HepG2 (cell line): Measurements from ENCODE around the gene ADGRB3. TPM values are rescaled to one million over a fixed set of nuclear protein-coding genes. Genes with fewer than 3 reads are reported as not detected.

Experiments
- ATAC-seq: fragments of 200-7000 bp; cut with Tn5 transposase; 3 replicates; pipeline ENCODE4 v1.9.1; 2020; ENCODE audit warnings: mild to moderate bottlenecking, moderate library complexity
- BruUV-seq: library from RNA; stranded (reverse); fragments of 400-500 nt; replicated peaks from 2 replicates; lab custom pipeline; 2021; lab: Mats Ljungman, UMichigan
- CTCF ChIA-PET: fragments of 300-600 bp; formaldehyde crosslinking; extraction: SDS; loops from one replicate; lab custom pipeline; 2021; ENCODE audit warnings: low total read pairs, inconsistent platforms, low intra/inter-chr PET ratio; lab: Yijun Ruan, JAX
- POLR2A ChIA-PET: fragments of 350-600 bp; sonication (Branson Sonifier 250); formaldehyde crosslinking; loops from one replicate; lab custom pipeline; 2020; ENCODE audit warnings: antibody characterized with exemption, inconsistent platforms; lab: Yijun Ruan, JAX
- DNase-seq: peaks from one replicate; pipeline ENCODE4 v3.0.0-alpha.2; 2015; ENCODE audit warnings: low spot score
- FAIRE-seq: peaks from 3 replicates; lab custom pipeline; 2011; peaks lifted over from hg19 to GRCh38; lab: Jason Lieb, UNC
- H2AFZ ChIP-seq: one replicate; pipeline ENCODE4 v1.6.1; 2011; ENCODE audit warnings: low read length, inconsistent platforms
- H3K27ac ChIP-seq: fragments of 300-600 bp; 3 replicates; pipeline ENCODE4 v1.8.0; 2011; ENCODE audit warnings: mixed run types, mild to moderate bottlenecking, mixed read lengths, low read length, inconsistent platforms; ENCODE audit not compliant: insufficient read depth; ENCODE audit errors: extremely low read length
- H3K27me3 ChIP-seq, 2 experiments: fragments of 200-600 bp in 1 of 2; 2 replicates in 1 of 2; 3 replicates in 1 of 2; pipeline versions ENCODE4 v1.6.0 to v1.8.0; 2011; ENCODE audit warnings: low read length in 2 of 2, mild to moderate bottlenecking in 2 of 2, moderate library complexity in 2 of 2, inconsistent platforms in 1 of 2; ENCODE audit not compliant: insufficient read depth in 2 of 2, control insufficient read depth in 1 of 2
- H3K36me3 ChIP-seq, 2 experiments: fragments of 200-600 bp in 1 of 2; replicated peaks in 1 of 2; 2 replicates in 1 of 2; 3 replicates in 1 of 2; pipeline versions ENCODE4 v1.5.1 to v1.8.0; 2011; ENCODE audit warnings: low read length in 2 of 2, inconsistent platforms in 1 of 2; ENCODE audit not compliant: insufficient read depth in 2 of 2, control insufficient read depth in 1 of 2
- H3K4me1 ChIP-seq: 2 replicates; pipeline ENCODE4 v1.5.1; 2012; ENCODE audit warnings: low read length, inconsistent platforms; ENCODE audit not compliant: insufficient read depth
- H3K4me2 ChIP-seq: 2 replicates; pipeline ENCODE4 v1.6.0; 2011; ENCODE audit warnings: low read depth, low read length, inconsistent platforms
- H3K4me3 ChIP-seq, 3 experiments: fragments of 200-600 bp in 1 of 3; sonication (generic), shearing (Covaris generic) in 1 of 3; replicated peaks in 1 of 3; 2 replicates each; pipeline ENCODE4 v1.5.1; 2011 to 2016; ENCODE audit warnings: low read length in 3 of 3, inconsistent platforms in 2 of 3, low read depth in 2 of 3, mild to moderate bottlenecking in 2 of 3, control low read depth in 1 of 3, mixed read lengths in 1 of 3; ENCODE audit not compliant: insufficient read depth in 1 of 3
- H3K79me2 ChIP-seq: one replicate; pipeline ENCODE4 v1.6.1; 2011; ENCODE audit warnings: low read length, inconsistent platforms; ENCODE audit not compliant: insufficient read depth
- H3K9ac ChIP-seq: 2 replicates; pipeline ENCODE4 v1.6.0; 2011; ENCODE audit warnings: mild to moderate bottlenecking, low read depth, low read length, inconsistent platforms; ENCODE audit not compliant: insufficient read depth
- H3K9me3 ChIP-seq: 2 replicates; pipeline ENCODE4 v1.5.1; 2012; ENCODE audit warnings: mild to moderate bottlenecking, low read length
- H4K20me1 ChIP-seq: 2 replicates; pipeline ENCODE4 v1.6.0; 2011; ENCODE audit warnings: inconsistent platforms, mild to moderate bottlenecking, low read length, moderate library complexity; ENCODE audit not compliant: insufficient read depth
- ATRX ChIP-seq: sonication (generic); formaldehyde crosslinking; IDR thresholded peaks from 2 replicates; pipeline ENCODE4 v1.4.0; 2020; ENCODE audit warnings: missing genetic modification reagents, borderline replicate concordance
- FUBP1 ChIP-seq: sonication (generic); formaldehyde crosslinking; IDR thresholded peaks from 2 replicates; pipeline ENCODE4 v1.5.1; 2020; ENCODE audit warnings: missing genetic modification reagents, mild to moderate bottlenecking, borderline replicate concordance
- GTF2F1 ChIP-seq: fragments of 150-350 bp; IDR thresholded peaks from 2 replicates; pipeline ENCODE4 v1.6.1; 2014; ENCODE audit warnings: low read length
- MXI1 ChIP-seq: IDR thresholded peaks from 3 replicates; pipeline ENCODE4 v1.6.1; 2012; ENCODE audit warnings: low read depth, low read length, inconsistent platforms, borderline replicate concordance
- ONECUT2 ChIP-seq: sonication (generic); formaldehyde crosslinking; IDR thresholded peaks from 2 replicates; pipeline ENCODE4 v1.4.0; 2020; ENCODE audit warnings: missing genetic modification reagents
- SETDB1 ChIP-seq: sonication (generic); formaldehyde crosslinking; IDR thresholded peaks from 2 replicates; pipeline ENCODE4 v1.5.1; 2020; ENCODE audit warnings: missing genetic modification reagents, mild to moderate bottlenecking, borderline replicate concordance
- STAT6 ChIP-seq: sonication (generic); formaldehyde crosslinking; IDR thresholded peaks from 2 replicates; pipeline ENCODE4 v1.4.0; 2020; ENCODE audit warnings: missing genetic modification reagents, mild to moderate bottlenecking, borderline replicate concordance
- ZHX2 ChIP-seq, 2 experiments: sonication (generic) in 1 of 2; formaldehyde crosslinking in 1 of 2; IDR thresholded peaks; 2 replicates each; pipeline versions ENCODE4 v1.6.1 to v1.9.0; 2014 to 2022; ENCODE audit warnings: antibody characterized with exemption in 1 of 2, borderline replicate concordance in 1 of 2, inconsistent platforms in 1 of 2, low read depth in 1 of 2, missing genetic modification reagents in 1 of 2
- ZKSCAN1 ChIP-seq: fragments of 150-350 bp; IDR thresholded peaks from 2 replicates; pipeline ENCODE4 v1.6.1; 2014; ENCODE audit warnings: low read length
- ZNF253 ChIP-seq: sonication (generic); formaldehyde crosslinking; IDR thresholded peaks from 2 replicates; pipeline ENCODE4 v1.8.0; 2022; ENCODE audit warnings: mild to moderate bottlenecking, missing genetic modification reagents, borderline replicate concordance
- ZNF460 ChIP-seq: sonication (generic); formaldehyde crosslinking; IDR thresholded peaks from 2 replicates; pipeline ENCODE4 v1.5.1; 2020; ENCODE audit warnings: missing genetic modification reagents, mild to moderate bottlenecking, borderline replicate concordance
- in situ Hi-C: cut with HindIII; loops from 2 replicates; pipeline ENCODE4 v1.10.0; 2017; ENCODE audit warnings: low pct_unique_long_range_greater_than_20kb; ENCODE audit not compliant: extremely low pct_ligation_motif_present
- intact Hi-C: fragments of 100-400 bp; cut with micrococcal nuclease; formaldehyde crosslinking; loops from one replicate; pipeline ENCODE4 v1.10.0; 2022; ENCODE audit not compliant: unreplicated experiment
- polyA plus RNA-seq, 8 experiments: library from polyadenylated mRNA; depleted of rRNA in 3 of 8; stranded (reverse) in 7 of 8; unstranded in 1 of 8; fragments of >200 nt; fragmentation: Illumina TruSeq in 4 of 8; extraction: Trizol in 4 of 8; gene quantifications; 2 replicates each; pipeline versions ENCODE4 v1.2.1 to v1.2.3, GENCODE V29; 2011 to 2016; ENCODE audit warnings: low read depth in 4 of 8, missing spikeins in 1 of 8, mixed read lengths in 1 of 8; ENCODE audit not compliant: insufficient read depth in 1 of 8
- total RNA-seq, 5 experiments: library from RNA; depleted of rRNA; stranded (reverse); fragments of >200 nt; fragmentation: Illumina TruSeq; extraction: Trizol; gene quantifications; 2 replicates each; pipeline ENCODE4 v1.2.3, GENCODE V29; 2016; ENCODE audit warnings: low read depth in 1 of 5

ADGRB3 gene
- total and polyA plus RNA-seq, 2 of the 13 experiments (the other 11 are each of a cell fraction or from before 2014, with no cell fraction given), result not detected

GRCh38 chr6:68735866-68736265 is 100.8 kb downstream of the ADGRB3 start:
- no peak overlapping the region for H3K27ac ChIP-seq
- intact Hi-C loops, result no loop called here
- H4K20me1 ChIP-seq, result no peaks in the 10 kb centered on the region
- H2AFZ ChIP-seq, result no peak overlapping the region
- in situ Hi-C loops, result no loop called here
- FAIRE-seq (no peak), DNase-seq (no peak), ATAC-seq (no peak)
- no TSS peak for BruUV-seq
- no peak overlapping the region for H3K9ac ChIP-seq
- TF ChIP-seq STAT6 (CRISPR knock-in tag), result no peak
- no peak for TF ChIP-seq ATRX (CRISPR knock-in tag)
- no peak for TF ChIP-seq ZHX2 (IDR thresholded peaks at IDR 0.05; ENCODE audit: low read depth)
- TF ChIP-seq ZHX2 (CRISPR knock-in tag; IDR thresholded peaks at IDR 0.05; ENCODE audit: borderline replicate concordance), result no peak
- TF ChIP-seq ZNF253 (CRISPR knock-in tag), result no peak
- TF ChIP-seq ONECUT2 (CRISPR knock-in tag), result no peak
- TF ChIP-seq SETDB1 (CRISPR knock-in tag), result no peak
- TF ChIP-seq ZKSCAN1, result no peak
- no peak for TF ChIP-seq ZNF460
- no peak for TF ChIP-seq GTF2F1
- no peak for TF ChIP-seq MXI1
- no peak for TF ChIP-seq FUBP1
- no peaks in the 10 kb centered on the region for H3K79me2 ChIP-seq
- H3K4me3 ChIP-seq, result no peak overlapping the region
- no peak overlapping the region for H3K4me2 ChIP-seq
- no peaks in the 10 kb centered on the region for H3K27me3 ChIP-seq
- ChIA-PET POLR2A (no interaction called here), CTCF (no interaction called here)
- H3K4me1 ChIP-seq, result no peaks in the 10 kb centered on the region
- H3K36me3 ChIP-seq, result no peaks in the 10 kb centered on the region
- no peaks in the 10 kb centered on the region for H3K9me3 ChIP-seq
